GM23248 (cell line): ENCODE measurements around the gene ADGRF5.

ENCODE experiments used
- EZH2 ChIP-seq: fragments of 200-600 bp; sonication (generic); IDR thresholded peaks from 2 replicates; pipeline ENCODE4 v1.6.1; 2018; ENCODE audit warnings: antibody characterized with exemption, mild to moderate bottlenecking; ENCODE audit not compliant: insufficient read depth, poor library complexity, severe bottlenecking
- EZH2phosphoT487 ChIP-seq: fragments of 200-600 bp; sonication (generic); IDR thresholded peaks from 2 replicates; pipeline ENCODE4 v1.6.1; 2018; ENCODE audit warnings: antibody characterized with exemption, moderate library complexity, mild to moderate bottlenecking, low read depth; ENCODE audit not compliant: insufficient read depth

DNA sequence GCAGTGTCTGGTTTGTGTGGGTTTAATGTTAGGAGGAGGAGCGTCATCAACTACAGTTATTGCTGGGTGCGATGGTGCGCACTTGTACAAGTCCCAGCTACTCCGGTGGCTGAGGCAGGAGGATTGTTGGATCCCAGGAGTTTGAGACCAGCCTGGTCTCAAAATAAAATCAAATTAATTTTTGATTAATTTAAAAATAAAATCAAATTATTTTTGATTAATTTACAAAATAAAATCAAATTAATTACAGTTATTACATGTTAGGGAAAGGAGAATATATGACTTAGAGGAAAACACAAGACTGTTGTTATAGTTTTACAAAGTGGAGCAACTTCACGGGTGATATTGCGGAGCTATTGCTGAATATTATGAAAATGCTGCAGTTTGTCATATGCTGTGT is 34.7 kb upstream of the ADGRF5 start:
- TF ChIP-seq EZH2phosphoT487, result no peak
- no peak for TF ChIP-seq EZH2
